ENCODE data around the gene NCOR1. TPM values are rescaled to one million over a fixed set of nuclear protein-coding genes. Genes with fewer than 3 reads are reported as not detected.
"Not testable (repeated sequence)": the region's sequence is repeated elsewhere in the genome, so short reads cannot be mapped to it uniquely, and the experiment has no call there.

Gene NCOR1
- total RNA-seq, 1 donor from 2014 or later = 81.0 TPM

GRCh38 chr17:16068323-16068722, 147.0 kb downstream of the NCOR1 start:
- TF ChIP-seq CTCF (IDR thresholded peaks at IDR 0.05) = no peak
- Histone ChIP-seq H3K27ac (no peak overlapping the region), H3K4me1 (no peaks in the 10 kb centered on the region), H3K36me3 (peaks cover 58 to 91% of the 10 kb centered on the region in 2 donors), H3K9me3 (no peaks in the 10 kb centered on the region), H3K4me3 (no peak overlapping the region), H3K27me3 (no peaks in the 10 kb centered on the region)
- no peak for DNase-seq (ENCODE audit: low spot score in 2 of 2)
- intact Hi-C loops (cut with DNase I) = no loop called here

GRCh38 chr17:16066125-16066524, 149.2 kb downstream of the NCOR1 start:
- H3K4me1 ChIP-seq = no peaks in the 10 kb centered on the region
- no peak overlapping the region for H3K4me3 ChIP-seq
- H3K36me3 ChIP-seq = peaks cover 63 to 96% of the 10 kb centered on the region in 2 donors
- DNase-seq (ENCODE audit: low spot score in 2 of 2) = no peak
- H3K27me3 ChIP-seq = no peaks in the 10 kb centered on the region
- TF ChIP-seq CTCF (IDR thresholded peaks at IDR 0.05) = no peak
- no peak overlapping the region for H3K27ac ChIP-seq
- intact Hi-C loops (cut with DNase I) = no loop called here
- H3K9me3 ChIP-seq = no peaks in the 10 kb centered on the region

GRCh38 chr17:16061631-16062030, 153.7 kb downstream of the NCOR1 start:
- DNase-seq (ENCODE audit: low spot score in 2 of 2) = no peak
- intact Hi-C loops (cut with DNase I) = no loop called here
- Histone ChIP-seq H3K27ac (no peak overlapping the region), H3K9me3 (no peaks in the 10 kb centered on the region), H3K36me3 (peaks cover 71 to 91% of the 10 kb centered on the region in 2 donors), H3K4me3 (no peak overlapping the region), H3K4me1 (no peaks in the 10 kb centered on the region), H3K27me3 (no peaks in the 10 kb centered on the region)
- no peak for TF ChIP-seq CTCF (IDR thresholded peaks at IDR 0.05)

- H3K4me1 ChIP-seq; H3K4me3 ChIP-seq; H3K27ac ChIP-seq; intact Hi-C loops (cut with DNase I); DNase-seq (ENCODE audit: low spot score in 2 of 2); H3K27me3 ChIP-seq; H3K9me3 ChIP-seq: not testable (repeated sequence)
- peaks cover 50 to 79% of the 10 kb centered on the region in 2 donors for H3K36me3 ChIP-seq
Measured at GRCh38 chr17:16055139-16055538, 160.2 kb downstream of the NCOR1 start.

GRCh38 chr17:16052486-16052885, 162.8 kb downstream of the NCOR1 start:
- intact Hi-C loops (cut with DNase I) = no loop called here
- TF ChIP-seq CTCF (IDR thresholded peaks at IDR 0.05) = no peak
- H3K36me3 ChIP-seq = peaks cover 50 to 83% of the 10 kb centered on the region in 2 donors
- H3K4me3 ChIP-seq = no peak overlapping the region
- H3K9me3 ChIP-seq = no peaks in the 10 kb centered on the region
- no peaks in the 10 kb centered on the region for H3K27me3 ChIP-seq
- DNase-seq (ENCODE audit: low spot score in 2 of 2) = no peak
- H3K27ac ChIP-seq = no peak overlapping the region
- H3K4me1 ChIP-seq = no peaks in the 10 kb centered on the region

GRCh38 chr17:16050844-16051243, 164.5 kb downstream of the NCOR1 start:
- H3K9me3 ChIP-seq = no peaks in the 10 kb centered on the region
- intact Hi-C loops (cut with DNase I) = no loop called here
- no peak overlapping the region for H3K4me3 ChIP-seq
- no peak for DNase-seq (ENCODE audit: low spot score in 2 of 2)
- H3K27me3 ChIP-seq = no peaks in the 10 kb centered on the region
- no peaks in the 10 kb centered on the region for H3K4me1 ChIP-seq
- H3K36me3 ChIP-seq = peaks cover 50 to 85% of the 10 kb centered on the region in 2 donors
- no peak for TF ChIP-seq CTCF (IDR thresholded peaks at IDR 0.05)
- H3K27ac ChIP-seq = no peak overlapping the region

All from ascending aorta (tissue), 2 donors.